H54 (cell line): ENCODE results near the gene DVL1.

Source experiments
- DNase-seq: peaks from one replicate; pipeline ENCODE4 v3.0.0; 2011; ENCODE audit warnings: low spot score, mixed read lengths; ENCODE audit not compliant: insufficient read length
- FAIRE-seq: peaks from 3 replicates; lab custom pipeline; 2011; peaks lifted over from hg19 to GRCh38; lab: Jason Lieb, UNC
- POLR2A ChIP-seq: IDR thresholded peaks from 2 replicates; pipeline ENCODE4 v1.6.1; 2011; ENCODE audit warnings: low read depth, mild to moderate bottlenecking, low read length

The DVL1 gene

GRCh38 chr1:1334835-1335234 lies 14.4 kb downstream of the DVL1 start:
- DNase-seq (no peak), FAIRE-seq (no peak)
- TF ChIP-seq POLR2A = no peak

- no peak for TF ChIP-seq POLR2A
- no peak for FAIRE-seq
- no peak for DNase-seq
These were observed 15.5 kb downstream of the DVL1 start for GRCh38 chr1:1333551-1334241.

GRCh38 chr1:1332774-1333480 lies 16.3 kb downstream of the DVL1 start:
- no peak for FAIRE-seq
- no peak for DNase-seq
- no peak for TF ChIP-seq POLR2A

GRCh38 chr1:1332031-1332755 lies 17.0 kb downstream of the DVL1 start:
- no peak for TF ChIP-seq POLR2A
- DNase-seq (no peak), FAIRE-seq (no peak)

GRCh38 chr1:1331068-1331965 lies 17.9 kb downstream of the DVL1 start, which contains the start of gene TAS1R3:
TAS1R3 (plus strand) TSS chr1:1331280; CDS start chr1:1331346, 66 bp downstream.
- FAIRE-seq = no peak
- no peak for DNase-seq
- no peak for TF ChIP-seq POLR2A

GRCh38 chr1:1330366-1331067 lies 18.7 kb downstream of the DVL1 start:
- FAIRE-seq (no peak), DNase-seq (no peak)
- TF ChIP-seq POLR2A = no peak

GRCh38 chr1:1329304-1330210 lies 19.7 kb downstream of the DVL1 start:
- FAIRE-seq (no peak), DNase-seq (no peak)
- no peak for TF ChIP-seq POLR2A

- DNase-seq = no peak
- no peak for TF ChIP-seq POLR2A
- no peak for FAIRE-seq
These were observed 21.0 kb downstream of the DVL1 start for GRCh38 chr1:1328254-1328653.

GRCh38 chr1:1327291-1327690 lies 21.9 kb downstream of the DVL1 start:
- no peak for DNase-seq

GRCh38 chr1:1326075-1326605 lies 23.1 kb downstream of the DVL1 start:
- no peak for FAIRE-seq
- no peak for TF ChIP-seq POLR2A

More at GRCh38 chr1:1327291-1327690, 21.9 kb downstream of the DVL1 start:
- no peak for TF ChIP-seq POLR2A
- FAIRE-seq = no peak

GRCh38 chr1:1325288-1326074 lies 23.7 kb downstream of the DVL1 start:
- DNase-seq (no peak), FAIRE-seq (no peak)
- no peak for TF ChIP-seq POLR2A

More at GRCh38 chr1:1326075-1326605, 23.1 kb downstream of the DVL1 start:
- no peak for DNase-seq
